PC-3 (cell line): ENCODE results near the gene RNH1. TPM values are rescaled to one million over a fixed set of nuclear protein-coding genes. Genes with fewer than 3 reads are reported as not detected.

Source experiments
- ATAC-seq: fragments of 200-7000 bp; cut with Tn5 transposase; 2 replicates; pipeline ENCODE4 v1.9.1; 2020; ENCODE audit warnings: mild to moderate bottlenecking, moderate library complexity
- BruUV-seq: library from RNA; stranded (reverse); fragments of 400-500 nt; replicated peaks from 2 replicates; lab custom pipeline; 2021; lab: Mats Ljungman, UMichigan
- CTCF ChIA-PET: fragments of 300-600 bp; sonication (Branson Sonifier 250); formaldehyde crosslinking; loops from one replicate; lab custom pipeline; 2022; ENCODE audit warnings: antibody characterized with exemption; lab: Charles Lee
- POLR2A ChIA-PET: fragments of 300-600 bp; sonication (Branson Sonifier 250); formaldehyde crosslinking; loops from one replicate; lab custom pipeline; 2022; ENCODE audit warnings: antibody characterized with exemption; ENCODE audit not compliant: unreplicated experiment; lab: Charles Lee
- DNase-seq: peaks from one replicate; pipeline ENCODE4 v3.0.0-alpha.2; 2015
- H2AFZ ChIP-seq: fragments of 300-600 bp; sonication (generic); 2 replicates; pipeline ENCODE4 v1.6.0; 2016; ENCODE audit warnings: antibody characterized with exemption, low read length
- H3F3A ChIP-seq: fragments of 300-600 bp; sonication (generic); one replicate; pipeline ENCODE4 v1.6.0; 2017; ENCODE audit warnings: antibody characterized with exemption, low read length, control low read depth, mild to moderate bottlenecking; ENCODE audit not compliant: unreplicated experiment
- H3K27ac ChIP-seq: fragments of 300-600 bp; sonication (generic); 2 replicates; pipeline ENCODE4 v1.5.1; 2016; ENCODE audit warnings: mild to moderate bottlenecking, low read length
- H3K27me3 ChIP-seq: fragments of 300-600 bp; sonication (generic); 2 replicates; pipeline ENCODE4 v1.6.1; 2016; ENCODE audit warnings: low read length, mixed read lengths
- H3K36me3 ChIP-seq: fragments of 300-600 bp; sonication (generic); 2 replicates; pipeline ENCODE4 v1.6.1; 2016; ENCODE audit warnings: low read depth, mixed run types, low read length, mixed read lengths
- H3K4me1 ChIP-seq: fragments of 300-600 bp; sonication (generic); 2 replicates; pipeline ENCODE4 v1.5.1; 2016; ENCODE audit warnings: low read length; ENCODE audit not compliant: insufficient read depth
- H3K4me2 ChIP-seq: fragments of 300-600 bp; sonication (generic); 2 replicates; pipeline ENCODE4 v1.6.0; 2016; ENCODE audit warnings: low read length
- H3K4me3 ChIP-seq: fragments of 300-600 bp; sonication (generic); 2 replicates; pipeline ENCODE4 v1.5.1; 2016; ENCODE audit warnings: mild to moderate bottlenecking, low read length, mixed read lengths
- H3K79me2 ChIP-seq: fragments of 300-600 bp; sonication (generic); 2 replicates; pipeline ENCODE4 v1.6.1; 2017; ENCODE audit warnings: low read length, mixed read lengths
- H3K9ac ChIP-seq: fragments of 300-600 bp; sonication (generic); 2 replicates; pipeline ENCODE4 v1.6.0; 2016; ENCODE audit warnings: mild to moderate bottlenecking, low read length
- H3K9me2 ChIP-seq: fragments of 300-600 bp; sonication (generic); replicated peaks from 2 replicates; pipeline ENCODE4 v1.6.1; 2016; ENCODE audit warnings: mixed run types, low read length, mixed read lengths
- H3K9me3 ChIP-seq: fragments of 300-600 bp; sonication (generic); 2 replicates; pipeline ENCODE4 v1.6.1; 2016; ENCODE audit warnings: low read length, mixed read lengths
- H4K20me1 ChIP-seq: fragments of 300-600 bp; sonication (generic); 2 replicates; pipeline ENCODE4 v1.6.1; 2016; ENCODE audit warnings: low read length, mixed read lengths
- EZH2 ChIP-seq: fragments of 300-600 bp; sonication (generic); IDR thresholded peaks from one replicate; pipeline ENCODE4 v1.6.1; 2017; ENCODE audit warnings: antibody characterized with exemption, mild to moderate bottlenecking, low read length; ENCODE audit not compliant: unreplicated experiment
- EZH2phosphoT487 ChIP-seq: fragments of 300-600 bp; sonication (generic); IDR thresholded peaks from 2 replicates; pipeline ENCODE4 v1.6.1; 2018; ENCODE audit warnings: mild to moderate bottlenecking, antibody characterized with exemption, low read length, borderline replicate concordance
- intact Hi-C: fragments of 100-400 bp; cut with micrococcal nuclease; formaldehyde crosslinking; loops from 2 replicates; pipeline ENCODE4 v1.9.0; 2023
- total RNA-seq: library from RNA; depleted of rRNA; stranded (reverse); fragments of >200 nt; gene quantifications from 2 replicates; pipeline ENCODE4 v1.2.3, GENCODE V29; 2014
- TF ChIP-seq, protein P1 (sequence below): fragments of 300-600 bp; sonication (generic); conservative IDR thresholded peaks from 2 replicates; pipeline ENCODE4 v1.5.1; 2017; ENCODE audit warnings: antibody characterized with exemption, low read depth, mild to moderate bottlenecking, low read length

Gene RNH1
- total RNA-seq, 1 experiment from 2014 or later = 258 TPM

DNA sequence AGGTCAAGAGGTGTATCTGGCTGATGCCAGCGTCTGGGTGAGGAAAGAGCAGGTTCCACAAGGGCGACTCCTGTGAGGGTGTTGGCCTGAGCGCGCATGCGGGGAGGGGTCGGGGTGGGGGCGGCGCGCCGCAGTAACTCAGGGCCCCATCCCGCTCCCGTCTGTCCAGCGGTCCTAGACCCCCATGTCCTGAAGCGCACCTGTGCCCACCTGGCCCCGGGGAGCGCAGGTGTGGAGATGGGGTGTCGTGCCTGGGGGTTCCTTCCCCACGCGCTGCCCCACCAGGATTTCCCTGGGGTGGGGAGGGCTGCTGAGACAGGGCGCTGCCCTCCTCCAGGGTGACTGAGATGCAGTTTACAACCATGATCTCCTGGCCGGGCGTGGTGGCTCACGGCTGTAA is 20.9 kb downstream of the RNH1 start:
- Histone ChIP-seq H3K9me2 (no peaks in the 10 kb centered on the region), H3F3A (no peaks in the 10 kb centered on the region), H3K27ac (no peak overlapping the region), H3K4me2 (no peak overlapping the region), H3K27me3 (no peaks in the 10 kb centered on the region), H4K20me1 (no peaks in the 10 kb centered on the region), H3K79me2 (no peaks in the 10 kb centered on the region), H3K9me3 (no peaks in the 10 kb centered on the region), H2AFZ (no peak overlapping the region), H3K9ac (no peak overlapping the region), H3K4me1 (no peaks in the 10 kb centered on the region), H3K36me3 (no peaks in the 10 kb centered on the region), H3K4me3 (no peak overlapping the region)
- TF ChIP-seq, protein P1, sequence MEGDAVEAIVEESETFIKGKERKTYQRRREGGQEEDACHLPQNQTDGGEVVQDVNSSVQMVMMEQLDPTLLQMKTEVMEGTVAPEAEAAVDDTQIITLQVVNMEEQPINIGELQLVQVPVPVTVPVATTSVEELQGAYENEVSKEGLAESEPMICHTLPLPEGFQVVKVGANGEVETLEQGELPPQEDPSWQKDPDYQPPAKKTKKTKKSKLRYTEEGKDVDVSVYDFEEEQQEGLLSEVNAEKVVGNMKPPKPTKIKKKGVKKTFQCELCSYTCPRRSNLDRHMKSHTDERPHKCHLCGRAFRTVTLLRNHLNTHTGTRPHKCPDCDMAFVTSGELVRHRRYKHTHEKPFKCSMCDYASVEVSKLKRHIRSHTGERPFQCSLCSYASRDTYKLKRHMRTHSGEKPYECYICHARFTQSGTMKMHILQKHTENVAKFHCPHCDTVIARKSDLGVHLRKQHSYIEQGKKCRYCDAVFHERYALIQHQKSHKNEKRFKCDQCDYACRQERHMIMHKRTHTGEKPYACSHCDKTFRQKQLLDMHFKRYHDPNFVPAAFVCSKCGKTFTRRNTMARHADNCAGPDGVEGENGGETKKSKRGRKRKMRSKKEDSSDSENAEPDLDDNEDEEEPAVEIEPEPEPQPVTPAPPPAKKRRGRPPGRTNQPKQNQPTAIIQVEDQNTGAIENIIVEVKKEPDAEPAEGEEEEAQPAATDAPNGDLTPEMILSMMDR = no peak
- TF ChIP-seq EZH2 (no peak), EZH2phosphoT487 (no peak)
- intact Hi-C loops = no loop called here
- BruUV-seq = no TSS peak
- ChIA-PET POLR2A (no interaction called here), CTCF (no interaction called here)
- no peak for DNase-seq
- no peak for ATAC-seq

DNA sequence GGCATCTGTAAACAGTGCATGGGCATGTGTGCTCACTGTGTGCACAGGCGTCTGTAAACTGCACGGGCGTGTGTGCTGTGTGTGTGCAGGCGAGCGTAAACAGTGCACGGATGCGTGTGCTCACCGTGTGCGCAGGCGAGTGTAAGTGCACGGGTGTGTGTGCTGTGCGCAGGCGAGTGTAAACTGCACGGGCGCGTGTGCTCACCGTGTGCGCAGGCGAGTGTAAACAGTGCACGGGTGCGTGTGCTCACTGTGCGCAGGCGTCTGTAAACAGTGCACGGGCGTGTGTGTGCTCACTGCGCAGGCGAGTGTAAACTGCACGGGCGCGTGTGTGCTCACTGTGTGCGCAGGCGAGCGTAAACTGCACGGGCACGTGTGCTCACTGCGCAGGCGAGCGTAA is 22.4 kb downstream of the RNH1 start:
- intact Hi-C loops = no loop called here
- H3K4me1 ChIP-seq = no peaks in the 10 kb centered on the region
- H3F3A ChIP-seq = no peaks in the 10 kb centered on the region
- H3K27ac ChIP-seq = no peak overlapping the region
- no peak overlapping the region for H3K4me2 ChIP-seq
- H2AFZ ChIP-seq = no peak overlapping the region
- no peaks in the 10 kb centered on the region for H3K27me3 ChIP-seq
- ATAC-seq (no peak), DNase-seq (no peak)
- H3K4me3 ChIP-seq = no peak overlapping the region
- H3K9me3 ChIP-seq = no peaks in the 10 kb centered on the region
- ChIA-PET POLR2A (no interaction called here), CTCF (no interaction called here)
- no peak overlapping the region for H3K9ac ChIP-seq
- H3K9me2 ChIP-seq = no peaks in the 10 kb centered on the region
- H3K36me3 ChIP-seq = no peaks in the 10 kb centered on the region
- TF ChIP-seq, protein P1 = no peak
- TF ChIP-seq EZH2phosphoT487 = no peak
- TF ChIP-seq EZH2 = no peak
- H3K79me2 ChIP-seq = no peaks in the 10 kb centered on the region
- no peaks in the 10 kb centered on the region for H4K20me1 ChIP-seq
- BruUV-seq = no TSS peak

DNA sequence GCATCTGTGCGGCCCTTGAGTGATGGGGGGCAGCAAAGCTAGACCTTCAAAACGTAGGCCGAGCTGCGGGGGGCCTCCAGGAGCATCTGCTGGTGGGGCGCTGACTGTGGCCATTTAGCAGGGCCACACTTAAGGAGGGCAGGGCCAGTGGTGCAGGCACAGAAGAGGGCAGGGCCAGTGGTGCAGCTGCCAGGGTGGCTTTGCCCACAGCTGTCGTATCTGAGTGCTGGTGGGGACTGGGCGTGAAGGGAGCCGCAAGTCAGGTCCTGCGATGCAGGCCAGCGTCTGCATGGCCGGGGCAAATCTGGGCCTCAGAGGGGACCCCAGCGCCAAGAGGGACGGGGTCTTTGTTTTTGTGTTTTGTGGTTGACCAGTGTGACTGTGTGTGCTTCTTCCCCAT is 27.7 kb downstream of the RNH1 start:
- no peak overlapping the region for H3K4me2 ChIP-seq
- no peaks in the 10 kb centered on the region for H3K9me2 ChIP-seq
- no peaks in the 10 kb centered on the region for H3F3A ChIP-seq
- H3K4me3 ChIP-seq = no peak overlapping the region
- H4K20me1 ChIP-seq = no peaks in the 10 kb centered on the region
- TF ChIP-seq EZH2 (no peak), EZH2phosphoT487 (no peak)
- TF ChIP-seq, protein P1 = no peak
- DNase-seq (no peak), ATAC-seq (no peak)
- no peaks in the 10 kb centered on the region for H3K27me3 ChIP-seq
- no TSS peak for BruUV-seq
- intact Hi-C loops = no loop called here
- H3K9ac ChIP-seq = no peak overlapping the region
- H3K4me1 ChIP-seq = no peaks in the 10 kb centered on the region
- POLR2A ChIA-PET = no interaction called here
- H3K27ac ChIP-seq = no peak overlapping the region
- H3K9me3 ChIP-seq = no peaks in the 10 kb centered on the region
- H2AFZ ChIP-seq = no peak overlapping the region
- no peaks in the 10 kb centered on the region for H3K79me2 ChIP-seq
- H3K36me3 ChIP-seq = no peaks in the 10 kb centered on the region
- CTCF ChIA-PET = no interaction called here
